GM12892 (cell line): ENCODE results near the gene TMEM217.

ENCODE experiments used
- POLR2A ChIP-seq: IDR thresholded peaks from 2 replicates; pipeline ENCODE4 v1.6.1; 2011; ENCODE audit warnings: low read depth, low read length, control low read depth
- TAF1 ChIP-seq: IDR thresholded peaks from 2 replicates; pipeline ENCODE4 v1.6.1; 2011; ENCODE audit warnings: low read depth, mild to moderate bottlenecking, control low read depth, low read length, borderline replicate concordance

DNA sequence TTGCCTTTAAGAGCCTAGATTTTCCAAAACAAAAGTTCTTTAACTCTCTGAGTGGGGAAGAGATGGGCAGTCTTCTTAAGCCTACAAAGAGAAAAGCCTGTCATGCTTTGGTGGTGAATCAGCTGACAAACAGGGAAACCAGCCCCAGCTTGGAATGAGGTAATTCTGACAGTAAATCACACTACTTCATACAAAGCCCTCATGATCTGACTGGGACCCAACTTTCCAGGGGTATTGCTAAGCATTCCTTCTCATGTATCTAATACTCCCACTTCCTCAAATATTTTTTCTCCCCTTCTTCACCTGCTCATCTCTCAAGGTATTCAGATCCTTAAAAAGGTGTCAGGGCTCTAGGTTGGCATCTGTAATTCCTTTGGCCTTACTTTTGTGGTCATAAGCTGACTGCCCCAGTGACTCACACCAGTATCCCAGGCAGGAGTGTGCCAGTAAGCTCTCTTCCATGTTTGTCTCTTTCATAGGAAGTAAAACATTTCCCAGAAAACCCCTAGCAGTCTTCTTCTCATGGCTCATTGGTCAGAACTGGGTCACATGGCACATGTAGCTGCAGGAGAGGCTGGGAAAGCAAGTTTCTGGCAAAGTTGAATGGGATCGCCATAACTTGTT, 15.4 kb downstream of the TMEM217 start:
- TF ChIP-seq TAF1: no peak
- TF ChIP-seq POLR2A: no peak
